ENCODE data around the gene ATP2B3.
A peak's percentile ranks its signal among the peaks of the same experiment; 100 is the strongest.

The ATP2B3 gene

DNA sequence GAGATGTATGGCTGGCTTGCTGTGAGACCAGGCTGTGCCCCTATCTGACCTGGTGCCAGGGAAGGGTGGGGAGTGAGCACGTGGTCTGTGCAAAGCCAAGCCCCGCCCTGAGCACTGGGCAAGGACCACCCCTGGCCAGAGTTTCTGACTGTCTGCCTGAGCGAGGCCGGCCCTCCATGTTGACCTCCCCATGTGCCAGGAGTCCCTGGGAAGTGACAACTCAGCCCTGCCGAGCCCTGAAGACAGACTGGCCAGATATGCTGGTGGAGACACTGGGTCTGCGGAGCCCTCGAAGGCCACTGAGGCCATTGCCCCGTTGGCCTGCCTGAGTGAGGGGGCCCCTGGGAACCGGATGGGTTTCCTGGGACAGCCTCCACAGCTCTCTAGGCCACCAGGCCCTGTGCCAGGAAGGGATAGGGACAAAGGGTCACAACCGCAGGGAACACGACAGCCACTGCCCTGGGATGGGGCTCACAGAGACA, 29.8 kb upstream of the ATP2B3 start:
- intact Hi-C loops (cut with DNase I), result no loop called here
- DNase-seq, result no peak

DNA sequence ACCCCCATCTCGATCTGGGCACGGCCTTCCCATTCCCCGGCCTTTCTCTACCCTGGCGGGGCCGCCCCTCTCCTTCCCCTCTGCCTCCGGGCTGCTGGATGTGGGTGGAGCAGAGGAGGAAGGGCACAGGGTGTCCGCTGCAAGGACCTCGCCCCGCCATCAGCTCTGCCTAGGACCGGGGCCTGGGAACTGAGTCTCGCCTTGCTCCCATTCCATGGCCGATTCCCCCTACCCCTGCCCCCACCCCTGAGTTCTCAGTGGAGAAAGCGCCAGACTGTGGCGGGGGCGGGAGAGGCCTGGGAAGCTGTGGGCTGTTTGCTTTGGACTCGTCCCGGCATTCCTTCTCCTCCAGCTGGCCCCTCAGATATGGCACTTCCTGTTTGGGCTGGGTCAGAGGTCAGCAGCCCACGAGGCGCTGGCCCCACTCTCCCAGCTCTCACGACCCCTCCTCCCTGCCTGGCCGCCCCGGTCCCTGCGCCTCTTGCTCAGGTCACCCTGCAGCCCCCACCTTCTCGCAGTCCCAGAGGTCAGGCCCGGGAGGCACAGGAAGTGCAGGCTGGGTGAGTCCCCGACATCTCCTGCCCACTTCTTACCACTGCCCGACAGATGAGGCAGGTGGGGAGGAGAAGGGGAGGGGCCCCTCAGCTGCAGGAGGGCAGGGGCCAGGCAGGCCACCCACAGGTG, 29.1 kb upstream of the ATP2B3 start:
- intact Hi-C loops (cut with DNase I), result no loop called here
- DNase-seq, result no peak

DNA sequence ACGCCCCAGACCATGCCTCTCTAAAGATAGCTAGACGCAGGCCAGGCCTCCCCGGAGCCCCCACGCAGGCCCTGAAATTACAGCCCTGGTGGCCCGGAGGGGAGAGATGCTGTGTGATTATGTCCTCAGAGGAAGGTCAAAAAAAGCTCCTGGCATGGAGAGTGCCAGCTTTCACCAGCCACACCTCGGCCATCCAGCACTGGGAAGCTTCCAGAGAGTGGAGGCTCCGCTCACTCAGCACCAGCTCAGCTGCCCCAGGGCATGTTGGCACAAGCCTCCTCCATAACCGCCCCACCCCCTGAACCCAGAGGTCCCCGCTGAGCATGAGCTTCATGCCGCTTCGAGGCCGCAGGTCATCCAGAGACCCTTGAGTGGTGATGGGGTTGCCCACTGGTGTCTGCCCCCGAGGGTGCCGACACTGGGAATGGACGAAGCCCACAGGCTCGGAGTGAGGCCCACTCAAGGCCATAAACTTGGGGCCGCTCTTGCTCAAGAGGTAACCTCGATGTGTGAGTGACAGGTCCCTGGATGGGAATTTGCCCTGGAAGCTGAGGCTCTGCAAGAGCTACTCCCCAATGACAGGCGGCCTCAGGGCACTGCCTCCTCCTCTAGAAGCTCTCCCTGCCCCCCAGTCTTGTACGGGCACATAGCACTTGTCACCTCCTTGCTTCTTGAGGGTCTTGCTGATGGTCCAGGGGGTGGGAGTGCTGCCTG, 27.1 kb upstream of the ATP2B3 start:
- no peak for DNase-seq
- intact Hi-C loops (cut with DNase I), result no loop called here

DNA sequence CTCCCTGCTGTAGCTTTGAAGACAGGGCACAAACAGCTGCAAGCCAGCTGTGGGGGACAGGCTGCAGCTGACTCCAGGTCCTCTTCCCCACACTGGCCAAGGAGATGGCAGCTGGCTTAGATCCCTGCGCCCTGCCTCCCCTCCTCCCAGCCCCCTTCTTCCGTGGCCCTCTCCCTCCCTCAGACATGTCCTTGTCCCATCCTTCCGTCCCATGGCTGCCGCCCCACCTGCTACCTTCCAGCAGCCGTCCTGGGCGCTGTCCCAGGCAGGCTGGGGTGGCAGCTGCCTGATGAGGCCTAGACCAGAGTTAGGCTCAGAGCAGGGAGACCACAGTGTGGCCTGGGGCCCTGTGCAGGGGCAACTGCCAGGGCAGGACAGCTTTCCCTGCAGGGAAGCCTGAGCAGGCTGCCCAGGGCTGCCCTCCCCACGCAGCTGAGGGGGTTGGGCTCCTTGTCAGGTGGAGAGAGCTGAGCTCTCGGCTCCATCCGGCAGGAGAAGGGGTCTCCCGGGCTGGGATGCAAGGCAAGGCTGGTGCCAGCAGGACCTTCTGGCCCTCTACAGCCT, 26.0 kb upstream of the ATP2B3 start:
- intact Hi-C loops (cut with DNase I), result no loop called here
- no peak for DNase-seq

DNA sequence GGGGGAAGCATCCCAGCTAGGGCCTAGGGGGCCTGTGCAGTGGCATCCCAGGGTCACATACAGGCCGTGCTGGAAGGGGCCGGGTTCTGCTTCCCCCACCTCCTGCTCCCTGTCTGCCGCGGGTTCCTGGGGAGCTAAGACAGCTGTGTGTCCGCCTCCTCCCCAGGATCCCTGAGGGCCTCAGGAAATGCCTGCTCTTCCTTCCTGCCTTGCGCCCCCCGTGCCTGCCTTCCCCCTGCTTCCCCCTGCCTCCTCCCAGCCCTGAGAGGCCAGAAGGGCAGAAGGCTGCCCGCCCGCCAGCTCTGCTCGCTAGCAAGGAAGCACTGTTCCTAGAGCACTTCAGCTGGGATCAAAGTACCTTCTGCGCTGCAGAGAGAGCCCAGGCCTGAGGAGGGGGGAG, 25.5 kb upstream of the ATP2B3 start:
- intact Hi-C loops (cut with DNase I), result no loop called here
- no peak for DNase-seq

DNA sequence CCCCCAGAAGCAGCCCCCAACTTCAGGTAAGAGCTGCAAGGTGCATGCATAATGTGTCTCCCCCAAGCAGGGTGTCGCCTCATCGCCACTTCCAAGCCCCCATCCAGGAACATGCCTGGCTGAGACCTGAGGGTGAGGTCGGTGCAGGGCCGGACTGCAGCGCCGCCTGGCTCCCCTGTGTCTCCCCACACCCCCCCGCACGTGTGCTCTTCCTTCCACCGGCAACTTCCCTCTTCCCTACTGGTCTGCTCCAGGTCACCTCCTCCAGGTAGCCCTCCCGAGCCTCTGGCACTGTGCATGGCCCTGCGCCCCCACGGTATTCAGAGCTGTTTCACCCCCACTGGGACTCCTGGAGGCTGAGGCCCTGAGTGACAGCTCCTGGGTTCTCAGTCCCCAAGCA, 24.9 kb upstream of the ATP2B3 start:
- intact Hi-C loops (cut with DNase I), result no loop called here
- DNase-seq, result no peak

DNA sequence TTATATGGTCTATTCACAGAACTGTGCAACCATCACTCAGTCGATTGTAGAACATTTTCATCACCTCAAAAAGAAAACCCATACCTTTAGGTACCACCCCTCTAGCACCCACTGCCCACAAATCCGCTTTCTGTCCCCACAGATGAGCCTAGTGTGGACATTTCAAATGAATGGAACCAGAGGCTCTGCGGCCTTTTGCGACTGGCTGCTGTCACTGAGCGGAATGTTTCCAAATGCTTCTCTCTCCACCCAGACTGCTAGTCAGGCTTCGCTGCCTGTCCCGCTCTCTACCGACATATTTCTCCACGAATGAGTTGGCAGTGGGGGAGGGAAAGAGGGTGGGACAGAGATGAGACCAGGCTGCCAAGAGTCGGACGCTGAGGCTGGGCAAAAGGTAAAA, 24.4 kb upstream of the ATP2B3 start:
- intact Hi-C loops (cut with DNase I), result no loop called here
- DNase-seq, result no peak

DNA sequence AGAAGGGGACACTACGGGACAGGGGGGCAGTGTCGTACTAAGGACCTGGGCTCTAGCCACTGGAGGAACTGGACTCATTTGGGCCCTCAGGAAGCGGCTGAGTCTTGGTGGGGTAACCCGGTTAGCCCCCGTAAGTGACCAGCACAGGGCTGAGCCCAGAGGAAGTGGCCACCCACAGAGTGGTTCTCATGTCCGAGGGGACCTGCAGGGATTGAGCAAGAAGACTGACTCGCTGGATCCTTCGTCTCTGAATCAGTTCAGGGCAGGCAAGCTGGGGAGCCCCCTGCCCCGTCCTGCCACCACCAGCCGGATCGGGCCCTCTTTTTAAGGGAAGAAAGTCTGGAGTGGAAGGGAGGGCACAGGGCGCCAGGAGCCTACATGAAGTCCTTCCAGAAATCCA, 23.4 kb upstream of the ATP2B3 start:
- intact Hi-C loops (cut with DNase I), result no loop called here
- DNase-seq, result no peak

DNA sequence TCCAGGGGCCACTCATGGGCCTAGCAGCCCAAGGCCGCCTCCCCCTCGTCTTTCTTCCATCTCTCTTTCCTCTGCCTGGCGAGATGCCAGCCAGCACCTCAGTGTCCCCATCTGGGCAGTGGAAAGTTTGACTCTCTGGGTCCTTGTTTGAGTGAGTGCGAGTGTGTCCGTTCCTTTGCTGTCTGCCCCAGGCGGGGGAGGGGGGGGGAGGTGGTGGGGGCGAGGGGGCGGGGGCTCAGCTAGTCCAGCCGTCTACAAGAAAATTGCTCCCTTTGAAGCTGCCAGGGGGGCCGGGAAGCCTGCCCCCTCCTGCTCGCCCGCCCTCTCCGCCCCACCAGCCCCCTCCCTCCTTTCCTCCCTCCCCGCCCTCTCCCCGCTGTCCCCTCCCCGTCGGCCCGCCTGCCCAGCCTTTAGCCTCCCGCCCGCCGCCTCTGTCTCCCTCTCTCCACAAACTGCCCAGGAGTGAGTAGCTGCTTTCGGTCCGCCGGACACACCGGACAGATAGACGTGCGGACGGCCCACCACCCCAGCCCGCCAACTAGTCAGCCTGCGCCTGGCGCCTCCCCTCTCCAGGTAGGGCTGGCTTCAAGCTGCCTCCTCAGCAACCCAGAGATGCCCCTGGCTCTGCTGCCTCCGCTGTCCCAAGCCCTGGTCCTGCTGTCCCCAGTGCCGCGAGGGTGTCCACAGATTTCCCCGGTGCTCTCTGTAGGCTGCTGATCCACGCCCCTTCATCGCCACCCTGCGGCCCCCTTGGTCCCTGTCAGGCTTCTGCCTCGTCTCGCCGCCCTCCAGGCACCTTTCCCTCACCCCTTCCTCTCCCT, 22.7 kb upstream of the ATP2B3 start, which contains the start of gene BGN:
Gene BGN (plus strand): TSS at position 440 of the 821 bp plus-strand sequence. CDS start 9,652 bp downstream, outside the sequence.
- DNase-seq, result peak in 6 of 10 donors; percentile 39 to 91 (median 41)

DNA sequence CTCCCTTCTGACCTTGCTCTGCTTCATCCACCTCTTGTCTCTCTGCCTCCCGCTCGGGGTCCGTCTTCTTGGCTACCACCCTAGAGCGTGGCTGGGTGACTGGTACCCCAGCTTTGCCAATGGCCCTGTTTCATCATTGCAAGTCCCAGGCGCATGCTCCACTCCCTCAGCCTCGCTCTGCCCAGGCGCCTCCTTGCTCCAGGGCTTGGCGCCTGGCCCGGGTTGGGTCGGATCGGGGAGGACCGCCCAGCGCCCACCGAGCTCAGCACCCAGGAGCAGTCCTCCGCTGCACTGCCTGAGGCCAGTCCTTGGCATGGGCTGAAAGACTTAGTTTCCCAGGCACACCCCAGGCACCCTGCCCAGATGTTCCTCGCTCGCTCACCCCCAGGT, 22.1 kb upstream of the ATP2B3 start:
- intact Hi-C loops (cut with DNase I), result no loop called here
- DNase-seq, result peak in 1 of 10 donors; percentile 17

More for the DNA sequence above, 22.7 kb upstream of the ATP2B3 start, which contains the start of gene BGN:
- intact Hi-C loops (cut with DNase I), result no loop called here

DNA sequence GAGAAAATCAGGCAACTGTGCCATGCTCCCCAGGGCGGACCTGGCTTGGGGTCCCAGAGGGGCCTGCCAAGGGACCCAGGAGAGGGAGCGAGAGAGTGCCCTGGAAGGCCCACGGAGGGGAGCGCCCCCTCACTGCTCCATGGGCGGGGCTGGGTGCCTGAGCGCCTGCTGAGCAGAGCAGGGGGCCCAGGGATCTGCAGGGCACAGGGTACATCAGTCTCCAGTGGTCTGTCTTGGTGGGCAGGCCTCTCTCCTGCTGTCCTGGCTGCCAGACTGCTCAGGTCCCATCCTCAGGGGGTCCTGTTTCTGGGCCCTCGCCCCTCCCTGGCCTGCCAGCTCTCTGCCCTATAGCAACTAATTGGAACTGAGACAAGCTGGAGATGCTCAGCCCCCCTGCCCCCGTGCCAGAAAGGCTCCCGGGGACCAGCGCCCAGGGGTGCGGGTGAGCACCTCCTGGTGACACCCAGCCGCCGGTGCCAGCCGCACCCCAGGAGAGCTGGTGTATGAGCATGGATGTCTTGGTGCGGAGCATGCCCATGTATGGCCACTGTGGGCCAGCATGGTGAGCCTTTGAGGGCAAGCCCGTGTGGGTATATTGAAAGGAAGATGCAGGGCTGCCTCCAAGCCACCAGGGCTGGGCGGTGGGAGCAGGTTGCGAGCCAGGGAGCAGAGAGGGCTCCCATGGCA, 21.4 kb upstream of the ATP2B3 start:
- DNase-seq, result no peak
- intact Hi-C loops (cut with DNase I), result no loop called here

DNA sequence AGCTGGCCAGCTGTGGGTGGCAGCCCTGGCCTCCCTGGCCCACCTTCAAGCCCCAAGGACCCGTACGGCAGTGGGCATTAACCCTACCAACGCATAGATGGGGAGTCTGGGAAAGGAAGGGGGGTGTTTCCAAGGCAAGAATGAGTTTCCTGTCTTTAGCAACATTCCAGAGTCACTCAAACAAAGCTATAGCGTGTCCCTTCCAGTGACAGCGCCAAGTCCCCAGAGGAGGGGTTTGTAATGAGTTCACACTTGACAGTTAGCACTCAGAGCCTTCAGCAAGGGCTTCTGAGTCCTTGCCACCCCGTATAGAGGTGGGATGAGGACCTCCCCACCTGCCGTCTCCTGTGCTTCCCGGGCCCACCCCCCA, 20.9 kb upstream of the ATP2B3 start:
- intact Hi-C loops (cut with DNase I), result no loop called here
- no peak for DNase-seq

DNA sequence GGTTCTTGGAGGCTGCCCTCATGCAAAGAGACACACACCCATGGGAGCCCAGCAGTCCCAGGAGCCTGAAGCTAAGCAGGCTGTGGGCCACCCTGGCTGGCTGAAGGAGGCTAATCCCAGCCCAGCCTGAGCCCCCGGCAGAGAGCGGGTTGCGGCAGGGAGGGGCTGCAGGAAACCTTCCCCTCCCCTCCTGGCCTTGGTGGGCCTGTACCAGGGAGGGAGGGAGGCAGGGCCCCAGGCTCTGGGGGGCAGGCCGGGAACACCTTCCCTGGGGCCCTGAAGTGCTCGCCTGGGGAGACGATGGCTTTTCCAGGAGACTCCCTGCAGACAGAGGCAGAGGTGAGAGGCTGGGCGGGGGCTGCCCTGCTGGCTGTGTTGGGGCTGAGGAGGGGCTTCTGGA, 19.0 kb upstream of the ATP2B3 start:
- no peak for DNase-seq
- intact Hi-C loops (cut with DNase I), result no loop called here

DNA sequence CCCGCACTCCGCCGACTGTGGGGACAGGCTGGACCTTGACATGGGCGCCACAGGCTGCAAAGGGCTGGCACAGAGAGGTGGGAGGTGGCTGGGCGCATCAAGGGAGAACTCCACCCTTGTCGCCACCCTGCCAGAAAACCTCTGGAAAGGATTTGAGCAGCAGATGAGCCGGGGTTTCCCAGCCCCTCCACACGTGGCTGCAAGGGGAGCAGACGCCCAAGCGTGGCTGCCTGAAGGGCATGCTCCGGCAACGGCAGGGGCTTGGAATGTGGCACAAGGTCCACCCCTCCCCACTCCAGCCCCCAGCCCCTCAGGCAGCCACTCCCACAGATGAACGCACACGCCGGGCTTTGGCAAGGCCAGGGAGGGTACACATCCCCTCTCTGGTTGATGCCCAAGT, 18.1 kb upstream of the ATP2B3 start:
- no peak for DNase-seq
- intact Hi-C loops (cut with DNase I), result no loop called here

DNA sequence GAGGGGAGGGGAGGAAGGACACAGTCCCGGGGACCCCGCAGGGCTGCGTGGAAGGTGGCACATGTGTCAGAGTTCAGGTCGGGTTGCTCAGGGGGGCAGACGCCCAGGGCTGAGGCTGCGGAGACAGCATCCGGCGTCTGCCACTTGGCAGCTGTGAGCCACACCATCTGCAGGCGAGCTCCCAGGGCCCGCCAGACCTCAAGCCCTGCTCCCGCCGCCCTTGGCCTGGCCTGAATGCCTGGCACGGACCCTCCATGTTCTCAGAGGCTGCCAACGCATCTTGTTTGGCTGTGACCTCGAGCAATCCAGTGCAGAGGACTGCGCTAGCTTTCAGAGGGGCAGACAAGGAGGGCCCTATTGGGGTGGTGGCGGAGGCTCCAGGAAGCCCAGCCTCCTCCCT, 17.6 kb upstream of the ATP2B3 start:
- intact Hi-C loops (cut with DNase I), result loop anchor here (10.0 kb wide), 1 partner anchor 545 kb away; no protein-coding TSS in a partner anchor
- peak; percentile 55 to 95 (median 70) for DNase-seq

DNA sequence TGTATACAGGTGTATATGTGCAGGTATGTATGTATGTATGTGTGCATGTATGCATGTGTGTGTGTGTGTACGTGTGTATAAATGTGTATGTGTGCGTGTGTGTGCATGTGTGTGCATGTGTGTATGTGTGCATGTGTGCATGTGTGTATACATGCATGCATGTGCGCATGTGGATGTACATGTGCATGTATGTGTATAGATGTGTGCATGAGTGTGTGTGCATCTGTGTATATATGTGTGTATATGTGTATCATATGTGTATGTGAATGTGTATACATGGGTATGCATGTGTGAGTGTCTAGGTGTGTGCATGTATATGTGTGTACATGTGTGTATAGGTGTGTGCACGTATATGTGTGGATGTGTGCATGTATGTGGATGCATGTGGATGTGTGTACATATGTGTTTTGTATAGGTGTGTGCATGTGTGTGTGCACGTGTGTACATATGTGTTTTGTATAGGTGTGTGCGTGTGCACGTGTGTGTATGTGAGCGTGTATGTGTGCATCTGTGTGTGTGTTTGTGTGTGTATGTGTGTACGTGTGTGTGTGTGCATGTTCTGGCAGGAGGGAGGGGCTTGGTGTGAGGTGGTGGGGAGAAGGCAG, 16.7 kb upstream of the ATP2B3 start:
- intact Hi-C loops (cut with DNase I), result loop anchor here (10.0 kb wide), 1 partner anchor 546 kb away; no protein-coding TSS in a partner anchor
- no peak for DNase-seq

DNA sequence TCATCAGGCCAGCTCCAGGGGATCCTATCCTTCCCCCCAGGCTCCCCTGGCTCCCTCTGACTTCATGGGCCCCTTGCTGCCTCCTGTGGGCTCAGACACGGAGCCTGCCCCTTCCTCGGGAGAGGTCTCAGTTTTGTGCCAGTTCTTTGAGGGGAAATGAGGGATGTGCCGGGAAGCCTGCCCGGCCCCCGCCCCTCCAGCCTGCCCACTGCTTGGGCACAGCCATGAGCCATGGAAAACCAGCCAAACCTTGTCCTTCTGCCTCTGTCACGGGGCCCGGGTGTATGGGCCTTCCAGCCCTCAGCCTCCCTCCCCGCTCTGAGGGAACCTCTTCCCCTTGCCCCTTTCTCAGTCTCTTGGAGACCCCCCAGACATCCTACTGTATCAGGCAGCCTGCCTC, 15.9 kb upstream of the ATP2B3 start:
- intact Hi-C loops (cut with DNase I), result loop anchor here (10.0 kb wide), 1 partner anchor 547 kb away; no protein-coding TSS in a partner anchor
- no peak for DNase-seq

DNA sequence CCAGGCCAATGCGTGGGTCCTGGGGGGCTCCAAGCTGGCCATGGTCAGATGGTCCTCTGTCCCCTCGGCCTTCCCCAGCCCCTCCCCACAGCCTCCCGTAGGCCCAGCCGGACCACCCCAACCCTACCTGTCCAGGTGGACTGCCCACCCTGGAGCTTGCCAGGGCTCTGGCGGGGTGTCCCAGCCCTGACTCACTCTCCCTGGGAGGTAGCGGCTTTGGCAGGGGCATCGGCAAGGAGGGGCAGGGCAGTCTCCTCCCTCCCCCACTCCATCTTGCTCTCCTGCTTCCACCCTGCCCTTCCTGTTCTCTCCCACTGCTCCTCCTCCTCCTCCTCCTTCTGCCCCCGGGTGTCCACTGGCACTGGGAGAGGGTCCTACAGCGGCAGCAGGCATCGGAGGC, 15.3 kb upstream of the ATP2B3 start:
- no peak for DNase-seq
- intact Hi-C loops (cut with DNase I), result loop anchor here (10.0 kb wide), 1 partner anchor 547 kb away; no protein-coding TSS in a partner anchor

DNA sequence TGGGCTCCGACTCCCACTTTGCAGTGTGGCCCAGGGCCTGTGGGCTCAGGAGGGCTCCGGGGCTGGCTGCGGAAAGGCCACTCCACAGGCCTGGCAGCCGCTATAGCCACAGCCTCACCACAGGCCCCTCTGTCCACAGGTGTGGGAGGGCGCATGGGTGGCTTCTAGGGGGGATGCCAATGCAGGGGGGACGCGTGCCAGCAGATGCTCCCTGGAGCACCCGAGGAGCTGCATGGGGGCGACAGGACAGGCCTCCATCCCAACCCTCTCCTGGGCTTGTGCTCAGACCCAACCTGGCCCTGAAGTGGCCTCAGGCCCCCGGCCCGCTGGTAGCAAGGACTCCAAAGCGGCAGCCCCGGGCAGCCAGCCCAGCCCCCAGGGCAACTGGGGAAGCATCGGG, 14.6 kb upstream of the ATP2B3 start:
- no peak for DNase-seq
- intact Hi-C loops (cut with DNase I), result loop anchor here (10.0 kb wide), 1 partner anchor 548 kb away; no protein-coding TSS in a partner anchor
